ENCODE results near the gene FOXP4.
A peak's percentile ranks its signal among the peaks of the same experiment; 100 is the strongest.
"Not testable (repeated sequence)": the region's sequence is repeated elsewhere in the genome, so short reads cannot be mapped to it uniquely, and the experiment has no call there.

FOXP4 gene

DNA sequence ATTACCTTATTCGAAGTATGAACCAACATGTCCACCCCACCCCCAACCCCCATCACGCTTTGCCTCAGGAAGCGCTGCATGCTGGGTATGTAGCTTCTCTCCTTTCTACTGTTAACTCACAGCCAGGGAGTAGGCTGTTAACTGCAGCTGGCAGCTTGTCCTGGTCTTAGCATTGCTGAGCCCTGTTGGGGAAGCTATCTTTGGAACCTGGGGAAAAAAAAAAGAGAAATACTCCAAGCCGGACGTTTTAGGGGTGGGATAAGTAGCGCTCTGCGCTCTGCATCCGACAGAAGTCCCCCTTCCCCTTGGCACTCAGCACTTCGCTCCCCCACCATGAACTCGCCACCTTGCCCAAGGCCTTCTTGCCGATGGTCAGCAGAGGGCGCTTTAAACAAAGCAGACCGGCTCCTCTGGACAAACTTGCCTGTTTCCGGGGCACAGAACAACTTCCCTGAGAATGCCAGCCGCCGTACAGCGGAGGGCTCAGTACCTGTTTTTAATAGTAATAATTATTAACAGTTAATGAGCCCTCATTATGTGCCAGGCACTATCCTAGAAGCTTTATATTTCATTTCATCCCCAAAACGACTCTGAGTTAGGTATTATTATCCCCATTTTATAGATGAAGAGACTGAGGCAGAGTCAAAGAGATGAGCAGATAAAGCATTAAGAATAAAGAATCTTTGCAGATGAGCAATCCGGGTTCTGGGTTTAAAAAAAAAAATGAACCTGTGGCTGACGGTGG is 56.9 kb downstream of the FOXP4 start:
- DNase-seq, result peak; percentile 96

DNA sequence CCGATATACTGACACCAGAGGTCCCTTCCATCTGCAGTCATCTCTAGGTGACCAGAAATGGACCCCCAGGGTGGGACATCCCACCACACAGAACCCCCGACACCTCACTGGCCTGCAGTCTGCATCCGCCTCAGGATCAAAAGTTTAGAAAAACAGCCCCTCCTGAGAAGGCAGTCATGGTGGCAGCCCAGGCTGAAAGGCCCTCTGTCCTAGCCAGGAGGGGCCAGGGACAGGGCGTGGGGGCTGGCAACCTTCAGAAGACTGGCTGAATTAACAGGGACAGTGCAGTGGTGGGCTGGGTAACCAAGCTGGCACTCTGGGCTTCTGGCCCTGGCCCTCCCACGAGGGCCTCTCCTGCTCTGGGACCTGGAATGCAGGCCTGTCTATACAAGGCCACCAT is 57.8 kb downstream of the FOXP4 start:
- DNase-seq, result no peak

DNA sequence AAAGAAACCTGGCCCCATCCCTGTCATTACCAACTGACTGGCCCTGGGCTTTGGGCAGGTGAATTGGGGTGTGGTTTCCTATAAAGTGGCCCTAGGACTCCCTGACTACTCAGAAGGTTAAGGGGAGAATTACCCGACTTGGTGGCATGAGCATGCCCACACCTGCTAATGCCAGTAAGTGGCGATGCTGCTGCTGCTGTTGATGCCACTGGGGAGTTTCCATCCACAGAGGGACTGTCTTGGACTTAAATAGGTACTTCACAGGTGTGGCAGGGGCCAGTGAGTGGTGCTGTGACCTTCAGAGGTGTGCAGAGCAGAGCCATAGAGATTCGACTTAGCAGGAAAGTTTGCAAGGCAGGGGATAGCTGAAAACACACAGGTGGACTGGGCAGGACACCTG is 59.5 kb downstream of the FOXP4 start:
- no peak for DNase-seq

DNA sequence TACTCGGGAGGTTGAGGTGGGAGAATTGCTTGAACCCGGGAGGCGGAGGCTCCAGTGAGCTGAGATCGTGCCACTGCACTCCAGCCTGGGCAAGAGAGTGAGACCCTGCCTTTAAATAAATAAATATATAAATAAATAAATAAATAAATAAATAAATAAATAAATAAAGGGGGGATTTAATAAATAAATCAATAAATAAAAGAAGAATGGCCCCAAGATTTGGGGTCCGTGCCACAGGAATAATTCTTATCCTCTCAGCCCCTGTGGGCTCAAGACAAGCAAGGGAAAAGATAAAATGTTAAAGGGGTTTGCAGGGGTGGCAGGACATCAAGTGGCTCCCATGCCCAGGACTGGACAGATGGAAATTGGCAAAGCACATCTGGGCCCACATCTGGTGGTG is 60.9 kb downstream of the FOXP4 start:
- DNase-seq, result no peak

DNA sequence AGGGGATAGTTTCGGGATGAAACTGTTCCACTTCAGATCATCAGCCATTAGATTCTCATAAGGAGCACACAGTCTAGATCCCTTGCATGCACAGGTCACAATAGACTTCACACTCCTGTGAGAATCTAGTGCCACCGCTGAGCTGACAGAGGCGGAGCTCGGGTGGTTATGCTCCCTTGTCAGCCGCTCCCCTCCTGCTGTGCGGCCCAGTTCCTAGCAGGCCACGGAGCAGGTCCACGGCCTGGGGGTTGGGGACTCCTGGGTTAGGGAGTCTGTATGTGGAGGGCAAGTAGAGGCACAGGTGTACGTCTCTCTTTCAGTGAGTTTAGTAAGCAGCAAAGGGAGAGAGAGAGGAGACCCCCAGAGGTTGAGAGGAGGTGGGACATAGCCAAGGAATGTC is 61.6 kb downstream of the FOXP4 start:
- no peak for DNase-seq

DNA sequence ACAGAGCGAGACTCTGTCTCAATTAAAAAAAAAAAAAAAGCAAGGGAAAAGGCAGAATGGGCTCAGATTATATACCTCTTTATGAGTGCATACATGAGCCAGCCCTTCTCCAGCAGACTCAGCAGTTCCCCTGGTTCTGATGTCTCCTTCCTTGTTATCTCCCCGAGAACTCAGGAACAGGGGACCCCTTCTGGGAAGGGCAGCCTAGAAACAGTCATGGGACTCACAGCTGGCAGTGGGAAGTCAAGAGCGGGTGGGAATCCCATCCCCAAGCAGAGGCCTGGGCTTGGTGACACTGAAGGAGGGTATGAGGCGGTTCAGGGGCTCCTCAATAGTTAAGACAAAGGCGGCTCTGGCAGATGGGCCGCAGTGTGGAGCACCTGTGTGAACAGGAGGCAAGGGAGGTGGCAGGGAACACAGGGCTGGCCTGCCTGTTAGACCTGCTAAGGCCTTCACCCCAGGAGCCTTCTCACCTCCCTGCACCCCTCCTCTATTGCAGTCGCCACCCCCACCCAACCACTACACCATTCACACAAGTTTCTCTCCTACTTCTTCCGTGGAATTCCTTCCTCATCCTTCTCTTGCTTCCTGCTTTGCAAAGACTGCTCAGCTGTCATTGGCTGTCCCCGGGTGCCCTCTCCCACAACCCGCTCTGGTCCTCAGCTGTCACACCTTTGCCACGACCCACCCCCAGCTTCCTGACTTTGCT is 62.4 kb downstream of the FOXP4 start:
- DNase-seq, result no peak

DNA sequence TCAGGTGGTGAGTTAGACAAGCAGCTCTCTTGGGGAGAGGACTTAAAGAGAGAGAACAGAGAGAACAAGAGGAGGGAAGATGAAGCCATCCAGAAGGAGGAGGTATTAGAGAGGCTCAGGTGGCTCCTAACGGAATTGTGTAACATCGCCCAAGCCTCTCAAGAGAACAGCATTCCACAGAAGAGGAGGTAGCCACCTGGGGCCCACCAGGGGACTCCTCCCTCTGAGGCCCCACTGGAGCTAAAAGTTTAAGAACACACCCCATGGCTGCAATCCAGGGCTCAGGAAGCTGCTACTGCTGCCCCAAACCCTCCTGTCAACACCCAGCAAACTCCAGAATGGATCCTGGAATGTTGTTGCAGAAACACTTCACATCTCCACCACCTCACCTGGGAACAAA is 68.5 kb downstream of the FOXP4 start:
- no peak for DNase-seq

DNA sequence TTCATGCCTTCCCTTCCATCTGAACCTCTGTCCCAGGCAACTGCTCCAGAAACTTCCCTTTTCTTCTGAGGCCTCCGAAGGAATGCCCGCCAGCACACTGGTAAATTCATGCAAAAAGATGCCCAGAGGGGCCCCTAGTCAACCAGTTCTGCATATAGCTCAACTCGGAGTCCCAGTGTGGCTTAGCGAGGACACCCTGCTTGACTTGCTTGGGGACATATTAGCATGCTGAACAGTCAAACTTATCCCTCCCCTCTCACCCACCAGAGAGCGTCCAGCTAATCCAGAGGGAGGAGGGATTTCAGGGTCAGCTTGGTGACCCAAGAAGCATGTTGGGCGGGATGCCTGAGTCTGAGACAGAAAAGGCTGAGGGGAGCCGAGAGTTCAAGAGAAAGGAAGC is 69.1 kb downstream of the FOXP4 start:
- DNase-seq, result no peak

DNA sequence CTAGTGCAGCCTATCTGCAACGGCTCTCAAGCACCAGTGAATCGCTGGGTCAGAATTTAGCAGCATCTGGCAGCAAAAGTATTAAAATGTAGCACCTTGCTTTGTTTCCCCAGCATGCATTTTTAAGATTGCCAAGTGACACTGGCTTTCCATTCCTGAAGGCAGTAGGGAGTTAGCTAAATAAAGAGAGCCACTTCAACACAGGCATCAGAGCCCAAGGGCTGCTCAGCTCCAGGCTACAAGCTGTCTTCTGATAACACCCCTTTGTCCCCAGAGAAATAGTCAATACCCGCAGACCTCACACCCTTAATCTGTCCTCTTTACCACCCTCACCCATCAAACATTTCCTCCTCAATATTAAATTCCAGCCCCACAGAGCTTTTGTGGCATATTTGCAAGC is 72.4 kb downstream of the FOXP4 start:
- no peak for DNase-seq

DNA sequence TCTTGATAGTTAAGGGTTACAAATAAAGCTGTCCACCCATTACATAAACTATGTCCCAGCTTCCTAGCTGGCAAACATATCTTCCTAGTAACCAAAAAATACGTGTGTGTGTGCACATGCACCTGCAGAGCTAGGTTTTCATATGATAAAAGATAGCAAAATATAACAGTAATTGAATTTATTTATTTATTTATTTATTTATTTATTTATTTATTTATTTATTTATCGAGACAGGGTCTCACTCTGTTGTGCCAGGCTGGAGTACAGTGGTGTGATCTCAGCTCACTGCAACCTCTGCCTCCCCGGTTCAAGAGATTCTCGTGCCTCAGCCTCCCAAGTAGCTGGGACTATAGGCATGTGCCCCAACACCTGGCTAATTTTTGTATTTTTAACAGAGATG is 73.0 kb downstream of the FOXP4 start:
- not testable (repeated sequence) for DNase-seq

DNA sequence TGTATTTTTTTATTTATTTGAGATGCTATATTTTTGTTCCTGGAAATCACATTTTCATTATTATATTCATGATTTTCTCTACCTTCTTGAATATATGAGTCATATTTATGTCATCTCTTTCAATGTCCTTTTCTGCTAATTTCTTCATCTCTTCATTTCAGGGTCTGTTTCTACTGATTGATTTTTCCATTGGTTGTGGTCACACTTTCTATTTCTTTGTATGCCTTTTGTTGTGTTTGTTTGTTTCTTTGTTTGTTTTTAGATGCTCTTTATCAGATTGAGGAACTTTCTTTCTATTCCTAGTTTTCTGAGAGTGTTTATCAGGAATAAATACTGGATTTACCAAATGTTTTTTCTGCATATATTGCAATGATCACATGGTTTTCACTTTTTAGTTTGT is 75.2 kb downstream of the FOXP4 start:
- no peak for DNase-seq

DNA sequence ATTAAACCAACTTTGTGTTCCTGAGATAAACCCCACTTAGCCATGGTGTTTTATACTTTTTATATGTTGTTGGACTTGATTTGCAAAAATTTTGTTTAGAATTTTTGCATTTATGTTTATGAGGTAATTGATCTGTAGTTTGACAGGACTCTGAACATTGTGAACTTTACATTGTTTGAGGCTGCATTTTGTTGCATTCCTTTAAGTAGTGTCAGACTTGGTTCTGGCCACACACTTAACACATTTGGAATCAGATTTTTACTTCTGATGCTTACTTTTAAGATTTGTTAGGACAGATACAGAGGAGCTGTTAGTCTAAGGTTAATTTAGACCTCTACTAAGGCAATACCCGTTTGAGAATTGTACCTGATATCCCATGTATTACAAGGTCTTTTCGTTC is 75.6 kb downstream of the FOXP4 start:
- no peak for DNase-seq

DNA sequence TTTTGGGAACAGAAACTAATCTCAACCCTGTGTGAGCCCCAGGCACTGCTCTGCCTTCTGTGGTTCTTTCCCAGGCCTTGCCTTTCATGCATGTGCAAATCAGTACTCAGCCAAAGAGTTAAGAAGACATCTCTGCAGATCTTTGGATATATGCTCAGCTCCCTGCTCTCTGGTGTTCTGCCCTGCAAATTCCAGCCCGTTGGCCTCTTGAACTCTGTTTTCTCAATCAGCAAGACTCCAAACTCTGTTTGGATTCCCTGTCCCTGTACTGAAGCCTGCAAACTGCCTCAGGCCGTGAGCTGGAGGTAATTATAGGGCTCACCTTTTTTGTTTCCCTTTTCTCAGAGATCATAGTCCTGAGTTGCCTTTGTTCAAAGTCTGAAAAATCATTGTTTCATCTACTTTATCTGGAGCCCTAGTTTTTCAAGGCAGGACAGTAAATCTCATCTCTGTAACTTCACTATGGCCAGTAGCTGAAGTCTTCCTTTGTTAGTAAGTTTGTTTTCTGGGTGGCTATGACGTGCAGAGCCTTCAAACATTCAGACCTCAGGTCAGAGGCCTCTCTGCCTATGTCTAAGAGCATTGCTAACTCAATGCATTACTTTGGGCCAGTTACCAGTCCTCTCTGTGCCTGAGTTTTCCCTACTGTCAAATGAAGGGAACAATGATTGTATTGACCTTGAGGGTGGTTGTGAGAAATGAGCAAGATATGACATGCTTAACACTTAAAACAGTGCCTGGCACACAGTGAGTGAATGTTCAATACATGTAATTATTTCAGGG is 76.2 kb downstream of the FOXP4 start:
- DNase-seq, result no peak

DNA sequence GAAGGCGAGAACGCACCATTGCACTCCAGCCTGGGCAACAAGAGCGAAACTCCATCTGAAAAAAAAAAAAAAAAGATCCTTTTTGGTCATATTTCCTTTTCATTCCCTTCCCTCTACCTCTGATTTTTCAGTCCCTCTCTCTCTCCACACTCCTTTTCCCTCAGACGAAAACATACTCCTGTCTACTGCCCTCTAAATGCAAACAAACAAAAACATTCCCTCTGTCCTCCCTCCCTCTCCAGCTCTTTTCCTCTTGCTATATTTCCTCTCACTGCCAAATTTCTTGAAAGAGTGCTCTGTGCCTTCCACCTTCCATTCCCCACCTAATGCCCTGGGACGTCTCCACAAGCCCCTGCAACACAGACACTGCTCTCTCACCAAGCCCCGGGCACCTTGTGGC is 77.1 kb downstream of the FOXP4 start:
- DNase-seq, result no peak

DNA sequence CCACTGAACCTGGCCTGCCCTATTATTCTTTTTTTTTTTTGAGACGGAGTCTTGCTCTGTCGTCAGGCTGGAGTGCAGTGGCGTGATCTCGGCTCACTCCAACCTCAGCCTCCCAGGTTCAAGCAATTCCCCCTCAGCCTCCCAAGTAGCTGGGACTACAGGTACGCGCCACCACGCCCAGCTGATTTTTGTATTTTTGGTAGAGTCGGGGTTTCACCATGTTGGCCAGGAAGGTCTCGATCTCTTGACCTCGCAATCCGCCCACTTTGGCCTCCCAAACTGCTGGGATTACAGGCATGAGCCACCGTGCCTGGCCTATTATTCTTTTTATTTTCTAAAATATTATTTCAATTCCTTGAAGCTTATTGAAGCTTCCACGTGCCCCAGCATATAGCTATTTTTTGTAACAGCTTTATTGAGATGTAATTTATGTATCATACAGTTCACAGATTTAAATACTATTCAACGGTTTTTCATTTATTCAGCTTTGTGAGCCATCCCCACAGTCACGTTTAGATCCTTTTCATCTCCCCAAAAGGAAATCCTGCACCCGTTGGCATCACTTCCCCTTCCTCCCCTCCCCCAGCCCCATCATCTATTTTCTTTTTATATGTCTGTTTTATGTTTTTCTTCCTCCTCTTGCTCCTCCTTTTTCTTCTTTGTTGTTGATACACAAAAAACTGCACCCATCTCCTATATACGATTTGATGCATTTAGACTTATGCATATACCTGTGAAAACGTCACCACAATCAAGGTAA is 78.6 kb downstream of the FOXP4 start:
- no peak for DNase-seq

DNA sequence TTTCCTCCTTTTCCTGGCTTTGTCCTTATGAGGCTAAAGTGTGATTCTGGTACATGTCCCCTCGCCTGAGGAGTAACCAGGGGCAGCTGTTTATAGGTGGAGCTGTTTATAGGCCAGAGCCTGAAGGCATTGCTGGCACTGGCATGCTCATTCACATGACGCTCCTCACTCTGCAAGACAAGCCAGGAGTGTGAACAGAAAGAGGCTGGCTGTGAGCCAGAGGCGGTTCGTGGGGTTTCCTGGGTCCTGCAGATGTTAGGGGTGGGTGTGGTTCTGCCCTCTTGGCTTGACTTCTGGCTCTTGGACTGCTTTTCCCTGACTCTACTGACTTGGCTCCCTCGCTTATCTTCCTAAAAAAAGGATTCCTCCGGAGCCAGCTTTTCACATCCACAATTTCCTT is 79.3 kb downstream of the FOXP4 start:
- peak; percentile 23 for DNase-seq

DNA sequence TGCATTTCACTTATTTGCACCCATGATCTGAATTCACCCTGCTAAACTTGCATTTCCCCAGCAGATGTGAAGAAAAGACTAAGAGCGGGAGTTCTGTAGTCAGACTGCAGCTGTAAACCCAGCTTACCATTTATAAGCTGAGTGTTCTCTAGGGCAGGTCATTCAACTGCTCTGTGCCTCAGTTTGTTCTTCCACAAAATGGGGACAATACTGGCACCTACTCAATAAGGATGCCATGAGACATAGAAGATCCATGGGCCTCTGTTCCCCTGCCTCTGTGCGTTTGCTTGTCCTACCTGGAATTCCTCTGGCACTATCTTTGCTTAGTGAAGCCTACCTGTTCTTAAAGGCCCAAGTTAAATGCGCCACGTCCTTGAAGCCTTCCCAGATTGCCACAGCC is 79.8 kb downstream of the FOXP4 start:
- no peak for DNase-seq

DNA sequence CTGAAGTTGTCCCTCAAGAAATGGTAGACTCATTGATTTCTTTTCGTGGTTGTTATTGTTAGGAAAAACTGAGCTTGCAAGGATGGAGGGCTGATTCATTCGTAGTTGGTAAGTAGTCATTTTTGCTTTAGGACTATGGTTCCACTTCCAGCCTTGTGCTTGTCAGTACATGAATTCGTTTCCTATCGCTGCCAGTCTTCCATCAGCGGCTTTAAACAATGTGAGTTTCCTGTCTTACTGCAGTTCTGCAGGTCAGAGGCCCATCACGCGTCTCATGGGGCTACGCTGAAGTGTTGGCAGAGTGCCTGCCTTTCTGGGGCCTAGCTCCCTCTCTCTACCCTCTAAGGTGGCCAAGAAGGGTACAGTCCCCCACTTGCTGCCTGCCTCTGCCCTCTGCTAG is 80.7 kb downstream of the FOXP4 start:
- no peak for DNase-seq

DNA sequence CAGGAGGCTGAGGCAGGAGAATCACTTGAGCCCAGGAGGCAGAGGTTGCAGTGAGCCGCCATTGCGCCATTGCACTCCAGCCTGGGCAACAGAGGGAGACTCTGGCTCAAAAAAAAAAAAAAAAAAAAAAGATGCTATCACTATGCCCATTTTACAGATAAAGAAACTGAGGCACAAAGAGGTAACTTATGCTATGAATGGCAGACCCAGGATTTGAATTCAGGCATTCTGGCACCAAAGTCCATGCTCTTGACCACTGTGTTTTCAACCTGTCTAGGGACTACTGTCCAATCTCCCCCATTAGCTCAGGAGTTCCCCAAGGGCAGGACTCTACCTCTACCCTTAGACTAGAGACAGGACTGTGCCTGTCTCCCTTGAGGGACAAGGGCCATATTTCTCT is 82.9 kb downstream of the FOXP4 start:
- no peak for DNase-seq

DNA sequence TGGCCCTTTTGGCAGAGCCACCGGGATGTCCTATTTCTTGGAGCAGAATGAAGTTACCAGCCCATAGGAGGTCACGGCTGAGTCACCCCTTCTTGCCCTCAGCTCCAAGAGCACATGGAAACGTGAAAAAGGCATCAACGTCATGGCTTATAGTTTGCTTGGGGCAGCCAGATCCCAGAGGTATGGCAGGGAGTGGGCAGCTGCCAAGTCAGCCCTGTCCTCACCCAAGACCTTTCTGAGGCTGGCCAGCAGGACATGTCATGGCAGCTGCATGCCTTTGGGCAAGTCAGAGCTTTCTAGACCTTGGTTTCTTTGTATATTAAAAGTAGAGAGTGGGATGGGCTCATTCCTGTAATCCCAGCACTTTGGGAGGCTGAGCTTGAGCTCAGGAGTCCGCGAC is 83.9 kb downstream of the FOXP4 start:
- no peak for DNase-seq

DNA sequence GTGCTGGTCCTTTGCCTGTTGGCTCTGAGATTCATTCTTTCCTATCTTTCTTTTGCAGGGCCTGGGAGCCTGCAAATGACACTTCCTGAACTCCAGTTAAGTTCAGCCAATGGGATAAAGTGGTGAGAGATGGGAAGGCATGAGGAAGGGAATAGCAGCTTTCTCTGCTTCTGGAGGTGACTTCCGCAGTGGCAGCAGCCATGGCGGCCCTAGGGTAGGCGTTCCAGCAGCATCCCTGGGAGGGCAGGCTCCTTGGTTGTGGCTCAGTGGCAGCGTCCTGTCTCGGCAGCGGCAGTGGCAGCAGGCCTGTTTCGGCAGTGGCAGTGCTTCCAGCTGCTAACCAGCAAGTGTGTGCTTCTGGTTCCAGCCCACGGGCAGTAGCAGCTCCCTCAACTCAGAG is 84.8 kb downstream of the FOXP4 start:
- DNase-seq, result no peak

DNA sequence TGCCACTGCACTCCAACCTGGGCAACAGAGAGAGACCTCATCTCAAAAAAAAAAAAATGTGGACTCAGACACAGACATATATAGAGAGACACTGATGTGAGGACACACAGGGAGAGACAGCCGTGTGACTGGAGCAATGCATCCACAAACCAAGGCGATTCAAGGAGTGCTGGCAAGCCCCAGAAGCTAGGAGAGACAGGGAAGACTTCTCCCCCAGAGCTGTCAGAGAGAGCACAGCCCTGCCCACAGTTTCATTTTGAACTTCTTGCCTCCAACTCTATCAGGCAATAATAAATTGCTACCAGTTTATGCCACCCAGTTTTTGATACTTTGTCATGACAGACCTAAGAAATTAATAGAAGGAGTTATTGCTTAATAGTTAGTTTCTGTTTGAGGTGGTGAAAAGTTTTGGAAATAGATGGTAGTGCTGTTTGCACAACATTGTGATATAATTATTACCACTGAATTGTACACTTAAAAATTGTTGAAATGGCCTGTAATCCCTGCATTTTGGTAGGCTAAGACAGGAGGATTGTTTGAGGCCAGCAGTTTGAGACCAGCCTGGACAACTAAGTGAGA is 87.0 kb downstream of the FOXP4 start:
- DNase-seq, result no peak

DNA sequence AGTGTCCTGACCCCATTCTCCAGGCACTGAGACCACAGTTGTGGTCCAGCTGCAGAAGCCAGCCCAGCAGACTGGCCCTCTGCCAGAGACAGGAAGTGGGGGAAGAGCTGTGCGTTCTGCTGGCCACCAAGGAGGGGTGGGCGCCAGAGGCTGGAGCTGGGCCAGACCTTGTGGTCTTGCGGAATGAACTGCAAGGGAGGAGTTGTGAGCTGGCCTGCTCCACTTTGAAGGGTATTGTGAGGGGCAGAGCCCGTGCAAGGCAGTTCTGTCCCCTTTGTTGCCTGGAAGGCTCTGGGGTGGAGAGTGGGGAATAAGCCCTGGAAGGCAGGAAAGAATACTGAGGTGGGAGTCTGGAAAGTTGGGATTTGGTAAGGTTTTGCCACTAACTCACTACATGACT is 88.5 kb downstream of the FOXP4 start:
- DNase-seq, result no peak

All from NCI-H510A treated with DMSO at 0.1 percent for 48 hours (cell line).